K562 treated with DMSO at 1 percent for 4 hours (cell line): Measurements from ENCODE around the gene SUN3. TPM values are rescaled to one million over a fixed set of nuclear protein-coding genes. Genes with fewer than 3 reads are reported as not detected.

ENCODE experiments used
- total RNA-seq: library from RNA; unstranded; fragments of 300-600 nt; gene quantifications from 2 replicates; pipeline ENCODE4 v1.2.3, GENCODE V29; 2022; ENCODE audit not compliant: insufficient read depth

The SUN3 gene
- total RNA-seq = 0.80 and 1.7 TPM in 2 replicates

GRCh38 chr7:48028938-48029337 is at the start of gene SUN3:
Gene SUN3 (minus strand): TSS chr7:48029107. CDS start chr7:48028938, 169 bp downstream.

GRCh38 chr7:48035301-48035966 is 6.5 kb upstream of the SUN3 start, which contains the start of gene C7orf57:
Gene C7orf57 (plus strand): TSS chr7:48035543. CDS start chr7:48036309, 766 bp downstream.

GRCh38 chr7:47979145-47979831 is 49.6 kb downstream of the SUN3 start, which contains the start of gene HUS1:
Gene HUS1 (minus strand): TSS chr7:47979615. CDS start chr7:47979519, 96 bp downstream.

GRCh38 chr7:47948141-47948790 is 80.6 kb downstream of the SUN3 start, which contains the start of gene PKD1L1:
Gene PKD1L1 (minus strand): TSS chr7:47948466. CDS start chr7:47948440, 26 bp downstream.

Other genes with a start within 250 kb of the SUN3 start
- gene PKD1L1, start 80.6 kb downstream of the SUN3 start, total RNA-seq = not detected in 2 replicates
- 3.9 and 4.0 TPM in 2 replicates for gene HUS1, start 49.5 kb downstream of the SUN3 start, total RNA-seq
- gene C7orf57, start 6.4 kb upstream of the SUN3 start, total RNA-seq = not detected in 2 replicates
- gene UPP1, start 60.2 kb upstream of the SUN3 start, total RNA-seq = 8.4 and 15.7 TPM in 2 replicates
- 1.7 TPM in 1 of 2 replicates, not detected in the other for gene ABCA13, start 142.4 kb upstream of the SUN3 start, total RNA-seq